Adrenal gland (tissue), 5 donors: Measurements from ENCODE around the gene LRP2.

Experiments
- CTCF ChIP-seq, 6 experiments: fragments of 450-650 bp in 4 of 6; fragments of 200-600 bp in 2 of 6; sonication (generic) in 1 of 6; IDR thresholded peaks; 1 replicate in 5 of 6; 2 replicates in 1 of 6; pipeline versions ENCODE4 v1.5.1 to v1.8.0; 2016 to 2021; ENCODE audit warnings: antibody characterized with exemption in 6 of 6, mild to moderate bottlenecking in 2 of 6, moderate library complexity in 1 of 6
- POLR2A ChIP-seq, 2 donors: fragments of 450-650 bp; IDR thresholded peaks; one replicate each; pipeline ENCODE4 v1.6.1; 2017; ENCODE audit warnings: antibody characterized with exemption in 2 of 2, mild to moderate bottlenecking in 2 of 2, moderate library complexity in 1 of 2
- donor health status: DM: no; HTN: no; CAD: no.

GRCh38 chr2:169136885-169137534 lies 225.3 kb downstream of the LRP2 start:
- TF ChIP-seq POLR2A (IDR thresholded peaks at IDR 0.05): no peak
- no peak for TF ChIP-seq CTCF (IDR thresholded peaks at IDR 0.05)
